ENCODE data around the gene UGGT1. TPM values are rescaled to one million over a fixed set of nuclear protein-coding genes. Genes with fewer than 3 reads are reported as not detected.
A peak's percentile ranks its signal among the peaks of the same experiment; 100 is the strongest.

The UGGT1 gene
- total RNA-seq, 1 experiment from 2014 or later = 55.9 TPM

DNA sequence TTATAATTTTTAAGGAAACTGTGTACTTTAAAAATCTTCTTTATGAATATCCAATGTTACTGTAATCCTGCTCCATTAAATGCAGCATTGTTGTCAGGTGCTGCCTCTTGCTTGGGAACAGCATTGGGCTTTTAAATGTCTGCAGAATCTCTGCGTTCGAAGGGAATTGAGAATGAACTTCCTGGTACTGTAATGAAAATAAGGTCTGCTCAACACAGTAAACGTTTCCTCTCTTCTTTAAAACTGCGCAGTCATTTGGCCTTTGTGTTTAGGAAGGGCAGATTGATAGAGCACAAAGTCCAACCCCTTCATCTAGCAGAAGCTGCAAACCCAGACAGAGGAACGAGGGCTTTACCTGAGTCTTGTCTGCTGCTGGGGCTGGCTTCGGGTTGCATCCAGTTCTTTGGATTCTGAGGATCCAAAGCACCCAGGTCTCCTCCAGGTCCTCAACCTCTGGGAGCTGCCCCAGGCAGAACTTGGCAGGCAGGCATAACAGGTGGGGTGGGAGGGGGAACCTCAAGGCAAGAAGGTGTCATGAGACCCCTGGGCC lies 104.5 kb downstream of the UGGT1 start:
- TF ChIP-seq, protein P1, sequence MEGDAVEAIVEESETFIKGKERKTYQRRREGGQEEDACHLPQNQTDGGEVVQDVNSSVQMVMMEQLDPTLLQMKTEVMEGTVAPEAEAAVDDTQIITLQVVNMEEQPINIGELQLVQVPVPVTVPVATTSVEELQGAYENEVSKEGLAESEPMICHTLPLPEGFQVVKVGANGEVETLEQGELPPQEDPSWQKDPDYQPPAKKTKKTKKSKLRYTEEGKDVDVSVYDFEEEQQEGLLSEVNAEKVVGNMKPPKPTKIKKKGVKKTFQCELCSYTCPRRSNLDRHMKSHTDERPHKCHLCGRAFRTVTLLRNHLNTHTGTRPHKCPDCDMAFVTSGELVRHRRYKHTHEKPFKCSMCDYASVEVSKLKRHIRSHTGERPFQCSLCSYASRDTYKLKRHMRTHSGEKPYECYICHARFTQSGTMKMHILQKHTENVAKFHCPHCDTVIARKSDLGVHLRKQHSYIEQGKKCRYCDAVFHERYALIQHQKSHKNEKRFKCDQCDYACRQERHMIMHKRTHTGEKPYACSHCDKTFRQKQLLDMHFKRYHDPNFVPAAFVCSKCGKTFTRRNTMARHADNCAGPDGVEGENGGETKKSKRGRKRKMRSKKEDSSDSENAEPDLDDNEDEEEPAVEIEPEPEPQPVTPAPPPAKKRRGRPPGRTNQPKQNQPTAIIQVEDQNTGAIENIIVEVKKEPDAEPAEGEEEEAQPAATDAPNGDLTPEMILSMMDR (conservative IDR thresholded peaks at IDR 0.05) = no peak
- Histone ChIP-seq H3K9ac (ENCODE audit: extremely low read depth, insufficient read length, low read length) (no peak overlapping the region), H3K9me3 (ENCODE audit: control insufficient read depth, low read depth, low read length) (no peaks in the 10 kb centered on the region), H4K8ac (replicated peaks; ENCODE audit: insufficient read length, low read depth, low read length) (no peak overlapping the region), H3K79me1 (ENCODE audit: insufficient read depth, low read depth, low read length, poor library complexity, severe bottlenecking) (no peaks in the 10 kb centered on the region), H2BK15ac (ENCODE audit: low read depth, low read length) (no peak overlapping the region), H2AK5ac (ENCODE audit: insufficient read length, low read length) (no peak overlapping the region), H3K56ac (ENCODE audit: insufficient read length, low read depth, low read length) (no peak overlapping the region), H3K18ac (ENCODE audit: insufficient read length, low read depth, low read length) (no peak overlapping the region), H4K91ac (ENCODE audit: insufficient read length, low read depth, low read length) (no peak overlapping the region), H3K14ac (ENCODE audit: insufficient read depth, low read length) (no peak overlapping the region), H3K27me3 (ENCODE audit: insufficient read depth, low read length) (no peaks in the 10 kb centered on the region), H2AFZ (ENCODE audit: low read length) (no peak overlapping the region), H3K4me1 (ENCODE audit: insufficient read depth, low read length) (no peaks in the 10 kb centered on the region), H4K5ac (ENCODE audit: insufficient read length, low read depth, low read length) (no peak overlapping the region), H3K23ac (ENCODE audit: insufficient read length, low read depth, low read length) (no peak overlapping the region), H2BK20ac (ENCODE audit: low read depth, low read length, poor library complexity, severe bottlenecking) (no peak overlapping the region), H3K4me2 (ENCODE audit: insufficient read depth, insufficient read length, low read length) (no peak overlapping the region), H3K23me2 (ENCODE audit: insufficient read length, low read depth, low read length, poor library complexity, severe bottlenecking) (no peaks in the 10 kb centered on the region), H3K27ac (ENCODE audit: insufficient read length, low read depth, low read length) (no peak overlapping the region), H4K20me1 (ENCODE audit: control insufficient read depth, insufficient read depth, insufficient read length) (no peaks in the 10 kb centered on the region), H3K4ac (ENCODE audit: low read depth, low read length) (no peak overlapping the region), H2BK120ac (ENCODE audit: low read depth, low read length, poor library complexity, severe bottlenecking) (no peak overlapping the region), H3K79me2 (ENCODE audit: insufficient read depth, low read length) (no peaks in the 10 kb centered on the region), H2BK5ac (ENCODE audit: insufficient read length, low read length) (no peak overlapping the region), H3T11ph (ENCODE audit: low read length) (no peak overlapping the region), H2BK12ac (ENCODE audit: insufficient read length, low read depth, low read length) (no peak overlapping the region)
- Mint-ChIP-seq H3K36me3 (ENCODE audit: insufficient read depth in 1 of 3, low read depth in 3 of 3) (peaks cover 6 to 18% (median 15%) of the 10 kb centered on the region in 3 experiments; a peak in 6 of 7 replicates), H3K4me3 (no peak overlapping the region), H3K27me3 (ENCODE audit: low read depth) (no peaks in the 10 kb centered on the region), H3K9me3 (no peaks in the 10 kb centered on the region), H3K27ac (0 out of 7 replicates have a peak overlapping the region, but pooled peaks of 1 of the 3 experiments have one; percentile 72), H3K4me1 (peaks cover 5 to 10% of the 10 kb centered on the region in 2 experiments; a peak in 3 of 4 replicates)
- no CpG with 5 or more reads among the region's 6 CpGs for WGBS (ENCODE audit: extremely low coverage, insufficient read length, low lambda C conversion rate)
- no peak for DNase-seq

All from H9 (cell line).